ENCODE data around the gene MEI1. TPM values are rescaled to one million over a fixed set of nuclear protein-coding genes. Genes with fewer than 3 reads are reported as not detected.

Gene MEI1
- total RNA-seq, 1 experiment from 2014 or later = 0.35 TPM

DNA sequence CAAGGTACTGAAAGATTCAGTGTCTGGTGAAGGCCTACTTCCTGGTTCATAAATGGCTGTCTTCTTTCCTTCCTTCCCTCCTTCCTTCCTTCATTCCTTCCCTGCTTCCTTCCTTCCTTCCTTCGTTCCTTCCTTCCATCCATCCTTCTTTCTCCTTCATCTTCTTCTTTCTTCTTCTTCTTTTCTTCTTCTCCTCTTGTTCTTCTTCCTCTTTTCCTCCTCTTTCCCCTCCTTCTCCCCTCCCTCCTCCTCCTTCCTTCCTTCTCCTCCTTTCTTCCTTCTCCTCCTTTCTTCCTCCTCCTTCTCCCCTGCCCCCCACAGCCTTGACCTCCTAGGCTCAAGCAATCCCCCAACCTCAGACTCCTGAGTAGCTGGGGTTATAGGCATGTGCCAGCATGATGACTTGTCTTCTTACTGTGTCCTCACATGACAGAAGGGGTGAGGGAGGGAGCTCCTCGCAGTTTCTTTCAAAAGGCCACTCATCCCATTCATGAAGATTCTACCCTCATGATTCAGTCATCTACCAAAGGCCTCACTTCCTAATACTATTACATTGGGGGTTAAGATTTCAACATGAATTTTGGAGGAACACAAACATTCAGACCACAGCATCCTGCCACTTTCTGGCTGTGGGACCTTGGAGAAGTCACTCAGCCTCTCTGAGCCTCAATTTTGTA lies 78.6 kb downstream of the MEI1 start:
- H3K27ac Mint-ChIP-seq = no peak overlapping the region
- no peak overlapping the region for H3K4me3 Mint-ChIP-seq
- TF ChIP-seq, protein P1, sequence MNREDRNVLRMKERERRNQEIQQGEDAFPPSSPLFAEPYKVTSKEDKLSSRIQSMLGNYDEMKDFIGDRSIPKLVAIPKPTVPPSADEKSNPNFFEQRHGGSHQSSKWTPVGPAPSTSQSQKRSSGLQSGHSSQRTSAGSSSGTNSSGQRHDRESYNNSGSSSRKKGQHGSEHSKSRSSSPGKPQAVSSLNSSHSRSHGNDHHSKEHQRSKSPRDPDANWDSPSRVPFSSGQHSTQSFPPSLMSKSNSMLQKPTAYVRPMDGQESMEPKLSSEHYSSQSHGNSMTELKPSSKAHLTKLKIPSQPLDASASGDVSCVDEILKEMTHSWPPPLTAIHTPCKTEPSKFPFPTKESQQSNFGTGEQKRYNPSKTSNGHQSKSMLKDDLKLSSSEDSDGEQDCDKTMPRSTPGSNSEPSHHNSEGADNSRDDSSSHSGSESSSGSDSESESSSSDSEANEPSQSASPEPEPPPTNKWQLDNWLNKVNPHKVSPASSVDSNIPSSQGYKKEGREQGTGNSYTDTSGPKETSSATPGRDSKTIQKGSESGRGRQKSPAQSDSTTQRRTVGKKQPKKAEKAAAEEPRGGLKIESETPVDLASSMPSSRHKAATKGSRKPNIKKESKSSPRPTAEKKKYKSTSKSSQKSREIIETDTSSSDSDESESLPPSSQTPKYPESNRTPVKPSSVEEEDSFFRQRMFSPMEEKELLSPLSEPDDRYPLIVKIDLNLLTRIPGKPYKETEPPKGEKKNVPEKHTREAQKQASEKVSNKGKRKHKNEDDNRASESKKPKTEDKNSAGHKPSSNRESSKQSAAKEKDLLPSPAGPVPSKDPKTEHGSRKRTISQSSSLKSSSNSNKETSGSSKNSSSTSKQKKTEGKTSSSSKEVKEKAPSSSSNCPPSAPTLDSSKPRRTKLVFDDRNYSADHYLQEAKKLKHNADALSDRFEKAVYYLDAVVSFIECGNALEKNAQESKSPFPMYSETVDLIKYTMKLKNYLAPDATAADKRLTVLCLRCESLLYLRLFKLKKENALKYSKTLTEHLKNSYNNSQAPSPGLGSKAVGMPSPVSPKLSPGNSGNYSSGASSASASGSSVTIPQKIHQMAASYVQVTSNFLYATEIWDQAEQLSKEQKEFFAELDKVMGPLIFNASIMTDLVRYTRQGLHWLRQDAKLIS (CRISPR knock-in tag; IDR thresholded peaks at IDR 0.05; ENCODE audit: borderline replicate concordance) = no peak
- TF ChIP-seq RELA (CRISPR knock-in tag; IDR thresholded peaks at IDR 0.05; ENCODE audit: borderline replicate concordance) = no peak
- TF ChIP-seq TEAD1 (CRISPR knock-in tag; IDR thresholded peaks at IDR 0.05) = no peak
- no peak for TF ChIP-seq SOX15 (CRISPR knock-in tag; IDR thresholded peaks at IDR 0.05)
- H3K27me3 Mint-ChIP-seq (ENCODE audit: low read depth) = peaks cover 7% of the 10 kb centered on the region; the same call in 1 of the 2 replicates
- ChIA-PET POLR2A (interaction anchor here (1.1 kb wide), 1 partner anchor 23 kb away, joined by 3 read pairs; the partner anchor contains the start of gene CCDC134), CTCF (interaction anchor here (0.7 to 1.2 kb wide), 2 partner anchors 148 to 154 kb away, joined by 4 read pairs; no protein-coding TSS in a partner anchor)
- H3K4me1 Mint-ChIP-seq = peaks cover 8% of the 10 kb centered on the region
- DNase-seq (ENCODE audit: low spot score) = no peak
- no peak for ATAC-seq
- H3K9me3 Mint-ChIP-seq = no peaks in the 10 kb centered on the region
- no peaks in the 10 kb centered on the region for H3K36me3 Mint-ChIP-seq

DNA sequence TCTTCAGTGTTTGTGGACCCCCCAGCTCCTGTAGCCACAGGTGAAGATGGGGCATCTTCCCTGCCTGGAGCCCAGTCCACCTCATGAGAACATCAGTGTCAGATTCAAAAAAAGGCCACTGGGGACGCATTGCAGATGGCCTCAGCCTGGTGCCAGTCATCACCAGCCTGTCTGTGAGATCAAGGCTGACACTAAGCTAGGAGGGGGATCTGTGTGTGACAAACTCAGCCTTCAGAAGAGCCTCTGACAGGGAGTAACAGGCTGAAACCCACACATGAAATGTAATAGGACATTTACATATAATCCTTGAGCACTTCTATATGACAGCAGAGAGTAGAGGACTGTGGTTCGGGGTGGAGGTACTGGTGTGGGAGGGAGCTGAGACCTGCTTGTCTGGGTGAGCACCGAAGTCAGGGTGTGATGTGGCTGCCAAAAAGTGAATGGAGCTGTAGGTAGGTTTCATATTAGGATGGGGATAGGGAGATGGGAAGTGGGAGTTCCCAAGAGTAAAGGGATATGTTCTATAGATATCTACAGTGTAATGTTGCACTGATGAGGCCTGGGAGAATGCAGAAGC lies 80.7 kb downstream of the MEI1 start:
- no peak overlapping the region for H3K27ac Mint-ChIP-seq
- POLR2A ChIA-PET = no interaction called here
- TF ChIP-seq, protein P2, sequence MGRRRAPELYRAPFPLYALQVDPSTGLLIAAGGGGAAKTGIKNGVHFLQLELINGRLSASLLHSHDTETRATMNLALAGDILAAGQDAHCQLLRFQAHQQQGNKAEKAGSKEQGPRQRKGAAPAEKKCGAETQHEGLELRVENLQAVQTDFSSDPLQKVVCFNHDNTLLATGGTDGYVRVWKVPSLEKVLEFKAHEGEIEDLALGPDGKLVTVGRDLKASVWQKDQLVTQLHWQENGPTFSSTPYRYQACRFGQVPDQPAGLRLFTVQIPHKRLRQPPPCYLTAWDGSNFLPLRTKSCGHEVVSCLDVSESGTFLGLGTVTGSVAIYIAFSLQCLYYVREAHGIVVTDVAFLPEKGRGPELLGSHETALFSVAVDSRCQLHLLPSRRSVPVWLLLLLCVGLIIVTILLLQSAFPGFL (CRISPR knock-in tag; IDR thresholded peaks at IDR 0.05; ENCODE audit: borderline replicate concordance) = no peak
- TF ChIP-seq ZNF219 (CRISPR knock-in tag; IDR thresholded peaks at IDR 0.05; ENCODE audit: borderline replicate concordance) (no peak), NR1H2 (CRISPR knock-in tag; IDR thresholded peaks at IDR 0.05) (no peak), EMX1 (CRISPR knock-in tag; IDR thresholded peaks at IDR 0.05) (no peak), ETV6 (CRISPR knock-in tag; IDR thresholded peaks at IDR 0.05) (no peak)
- TF ChIP-seq, protein P3, sequence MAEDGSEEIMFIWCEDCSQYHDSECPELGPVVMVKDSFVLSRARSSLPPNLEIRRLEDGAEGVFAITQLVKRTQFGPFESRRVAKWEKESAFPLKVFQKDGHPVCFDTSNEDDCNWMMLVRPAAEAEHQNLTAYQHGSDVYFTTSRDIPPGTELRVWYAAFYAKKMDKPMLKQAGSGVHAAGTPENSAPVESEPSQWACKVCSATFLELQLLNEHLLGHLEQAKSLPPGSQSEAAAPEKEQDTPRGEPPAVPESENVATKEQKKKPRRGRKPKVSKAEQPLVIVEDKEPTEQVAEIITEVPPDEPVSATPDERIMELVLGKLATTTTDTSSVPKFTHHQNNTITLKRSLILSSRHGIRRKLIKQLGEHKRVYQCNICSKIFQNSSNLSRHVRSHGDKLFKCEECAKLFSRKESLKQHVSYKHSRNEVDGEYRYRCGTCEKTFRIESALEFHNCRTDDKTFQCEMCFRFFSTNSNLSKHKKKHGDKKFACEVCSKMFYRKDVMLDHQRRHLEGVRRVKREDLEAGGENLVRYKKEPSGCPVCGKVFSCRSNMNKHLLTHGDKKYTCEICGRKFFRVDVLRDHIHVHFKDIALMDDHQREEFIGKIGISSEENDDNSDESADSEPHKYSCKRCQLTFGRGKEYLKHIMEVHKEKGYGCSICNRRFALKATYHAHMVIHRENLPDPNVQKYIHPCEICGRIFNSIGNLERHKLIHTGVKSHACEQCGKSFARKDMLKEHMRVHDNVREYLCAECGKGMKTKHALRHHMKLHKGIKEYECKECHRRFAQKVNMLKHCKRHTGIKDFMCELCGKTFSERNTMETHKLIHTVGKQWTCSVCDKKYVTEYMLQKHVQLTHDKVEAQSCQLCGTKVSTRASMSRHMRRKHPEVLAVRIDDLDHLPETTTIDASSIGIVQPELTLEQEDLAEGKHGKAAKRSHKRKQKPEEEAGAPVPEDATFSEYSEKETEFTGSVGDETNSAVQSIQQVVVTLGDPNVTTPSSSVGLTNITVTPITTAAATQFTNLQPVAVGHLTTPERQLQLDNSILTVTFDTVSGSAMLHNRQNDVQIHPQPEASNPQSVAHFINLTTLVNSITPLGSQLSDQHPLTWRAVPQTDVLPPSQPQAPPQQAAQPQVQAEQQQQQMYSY (CRISPR knock-in tag; IDR thresholded peaks at IDR 0.05) = no peak
- TF ChIP-seq, protein P4, sequence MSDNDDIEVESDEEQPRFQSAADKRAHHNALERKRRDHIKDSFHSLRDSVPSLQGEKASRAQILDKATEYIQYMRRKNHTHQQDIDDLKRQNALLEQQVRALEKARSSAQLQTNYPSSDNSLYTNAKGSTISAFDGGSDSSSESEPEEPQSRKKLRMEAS (CRISPR knock-in tag; IDR thresholded peaks at IDR 0.05) = no peak
- TF ChIP-seq, protein P5, sequence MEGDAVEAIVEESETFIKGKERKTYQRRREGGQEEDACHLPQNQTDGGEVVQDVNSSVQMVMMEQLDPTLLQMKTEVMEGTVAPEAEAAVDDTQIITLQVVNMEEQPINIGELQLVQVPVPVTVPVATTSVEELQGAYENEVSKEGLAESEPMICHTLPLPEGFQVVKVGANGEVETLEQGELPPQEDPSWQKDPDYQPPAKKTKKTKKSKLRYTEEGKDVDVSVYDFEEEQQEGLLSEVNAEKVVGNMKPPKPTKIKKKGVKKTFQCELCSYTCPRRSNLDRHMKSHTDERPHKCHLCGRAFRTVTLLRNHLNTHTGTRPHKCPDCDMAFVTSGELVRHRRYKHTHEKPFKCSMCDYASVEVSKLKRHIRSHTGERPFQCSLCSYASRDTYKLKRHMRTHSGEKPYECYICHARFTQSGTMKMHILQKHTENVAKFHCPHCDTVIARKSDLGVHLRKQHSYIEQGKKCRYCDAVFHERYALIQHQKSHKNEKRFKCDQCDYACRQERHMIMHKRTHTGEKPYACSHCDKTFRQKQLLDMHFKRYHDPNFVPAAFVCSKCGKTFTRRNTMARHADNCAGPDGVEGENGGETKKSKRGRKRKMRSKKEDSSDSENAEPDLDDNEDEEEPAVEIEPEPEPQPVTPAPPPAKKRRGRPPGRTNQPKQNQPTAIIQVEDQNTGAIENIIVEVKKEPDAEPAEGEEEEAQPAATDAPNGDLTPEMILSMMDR (IDR thresholded peaks at IDR 0.05) = no peak
- TF ChIP-seq, protein P6, sequence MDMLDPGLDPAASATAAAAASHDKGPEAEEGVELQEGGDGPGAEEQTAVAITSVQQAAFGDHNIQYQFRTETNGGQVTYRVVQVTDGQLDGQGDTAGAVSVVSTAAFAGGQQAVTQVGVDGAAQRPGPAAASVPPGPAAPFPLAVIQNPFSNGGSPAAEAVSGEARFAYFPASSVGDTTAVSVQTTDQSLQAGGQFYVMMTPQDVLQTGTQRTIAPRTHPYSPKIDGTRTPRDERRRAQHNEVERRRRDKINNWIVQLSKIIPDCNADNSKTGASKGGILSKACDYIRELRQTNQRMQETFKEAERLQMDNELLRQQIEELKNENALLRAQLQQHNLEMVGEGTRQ (CRISPR knock-in tag; IDR thresholded peaks at IDR 0.05) = no peak
- CTCF ChIA-PET = interaction anchor here (0.7 to 6.6 kb wide), 8 partner anchors 12 to 167 kb away, joined by 3 to 36 read pairs (median 6); partner anchors contain the start of genes CCDC134, CENPM and TNFRSF13C
- H3K9me3 Mint-ChIP-seq = no peaks in the 10 kb centered on the region
- no peak overlapping the region for H3K4me3 Mint-ChIP-seq
- H3K36me3 Mint-ChIP-seq = no peaks in the 10 kb centered on the region
- peaks cover 8% of the 10 kb centered on the region for H3K4me1 Mint-ChIP-seq
- DNase-seq (ENCODE audit: low spot score) (no peak), ATAC-seq (no peak)
- H3K27me3 Mint-ChIP-seq (ENCODE audit: low read depth) = peaks cover 7% of the 10 kb centered on the region; the same call in 1 of the 2 replicates

Data from WTC11 (cell line).